K562 (cell line): Measurements from ENCODE around the gene ERMN. TPM values are rescaled to one million over a fixed set of nuclear protein-coding genes. Genes with fewer than 3 reads are reported as not detected.
A peak's percentile ranks its signal among the peaks of the same experiment; 100 is the strongest.

Experiments
- ATAC-seq: fragments of 200-7000 bp; cut with Tn5 transposase; 3 replicates; pipeline ENCODE4 v1.9.1; 2020; ENCODE audit warnings: moderate library complexity
- BruUV-seq: library from RNA; stranded (reverse); fragments of 400-500 nt; replicated peaks from 2 replicates; lab custom pipeline; 2021; lab: Mats Ljungman, UMichigan
- CTCF ChIA-PET: fragments of 300-600 bp; formaldehyde crosslinking; extraction: SDS; loops from one replicate; lab custom pipeline; 2021; ENCODE audit warnings: low intra/inter-chr PET ratio; lab: Yijun Ruan, JAX
- POLR2A ChIA-PET: fragments of 300-600, 350-650 bp; sonication (Branson Sonifier 250); formaldehyde crosslinking; extraction: SDS; loops from one replicate; lab custom pipeline; 2021; ENCODE audit warnings: antibody characterized with exemption, inconsistent platforms; lab: Yijun Ruan, JAX
- DNase-seq, 4 experiments: peaks; one replicate each; pipeline versions ENCODE4 v3.0.0 to v3.0.0-alpha.2; 2011 to 2018; ENCODE audit warnings: low spot score in 3 of 4, mixed read lengths in 3 of 4; ENCODE audit errors: extremely low read depth in 1 of 4
- FAIRE-seq: peaks from 2 replicates; lab custom pipeline; 2011; peaks lifted over from hg19 to GRCh38; lab: Jason Lieb, UNC
- H2AFZ ChIP-seq: 2 replicates; pipeline ENCODE4 v1.6.0; 2011; ENCODE audit warnings: low read depth, low read length, control low read depth, inconsistent platforms
- H3K27ac ChIP-seq: fragments of 200-600 bp; 3 replicates; pipeline ENCODE4 v1.8.0; 2011; ENCODE audit warnings: low read depth, mild to moderate bottlenecking, control low read depth, inconsistent platforms, low read length, moderate library complexity, mixed read lengths; ENCODE audit errors: extremely low read depth
- H3K27me3 ChIP-seq, 2 experiments: fragments of 300-600 bp in 1 of 2; 2 replicates in 1 of 2; 3 replicates in 1 of 2; pipeline versions ENCODE4 v1.6.0 to v1.8.0; 2011; ENCODE audit warnings: inconsistent platforms in 2 of 2, low read length in 2 of 2, mild to moderate bottlenecking in 1 of 2, mixed read lengths in 1 of 2, moderate library complexity in 1 of 2; ENCODE audit not compliant: control insufficient read depth in 2 of 2, insufficient read depth in 2 of 2
- H3K36me3 ChIP-seq: fragments of 300-600 bp; 3 replicates; pipeline ENCODE4 v1.8.0; 2011; ENCODE audit warnings: mild to moderate bottlenecking, low read length, inconsistent platforms; ENCODE audit not compliant: control insufficient read depth, insufficient read depth
- H3K4me1 ChIP-seq, 2 experiments: fragments of 200-600 bp in 1 of 2; replicated peaks in 1 of 2; 2 replicates in 1 of 2; 3 replicates in 1 of 2; pipeline versions ENCODE4 v1.5.1 to v1.8.0; 2011; ENCODE audit warnings: inconsistent platforms in 2 of 2, low read length in 2 of 2, mild to moderate bottlenecking in 1 of 2, mixed read lengths in 1 of 2, moderate library complexity in 1 of 2; ENCODE audit not compliant: control insufficient read depth in 2 of 2, insufficient read depth in 2 of 2
- H3K4me2 ChIP-seq: 2 replicates; pipeline ENCODE4 v1.6.1; 2011; ENCODE audit warnings: low read length, control low read depth, inconsistent platforms, mixed read lengths; ENCODE audit not compliant: insufficient read depth
- H3K4me3 ChIP-seq: fragments of 200-600 bp; sonication (generic), shearing (Covaris generic); 2 replicates; pipeline ENCODE4 v1.5.1; 2016; ENCODE audit warnings: control low read depth, inconsistent platforms
- H3K79me2 ChIP-seq: fragments of 200-600 bp; 3 replicates; pipeline ENCODE4 v1.8.0; 2011; ENCODE audit warnings: low read length, inconsistent platforms; ENCODE audit not compliant: control insufficient read depth, insufficient read depth
- H3K9ac ChIP-seq, 2 experiments: 2 replicates each; pipeline versions ENCODE4 v1.6.0 to v1.6.1; 2011; ENCODE audit warnings: low read depth in 2 of 2, low read length in 2 of 2, control low read depth in 1 of 2, inconsistent platforms in 1 of 2, mild to moderate bottlenecking in 1 of 2, mixed read lengths in 1 of 2; ENCODE audit not compliant: insufficient read depth in 1 of 2
- H3K9me1 ChIP-seq: one replicate; pipeline ENCODE4 v1.6.0; 2011; ENCODE audit warnings: inconsistent platforms, mild to moderate bottlenecking, low read length, moderate library complexity; ENCODE audit not compliant: control insufficient read depth, insufficient read depth
- H3K9me3 ChIP-seq: replicated peaks from 2 replicates; pipeline ENCODE4 v1.5.1; 2011; ENCODE audit warnings: low read depth, low read length, inconsistent platforms; ENCODE audit not compliant: control insufficient read depth, insufficient read depth
- H4K20me1 ChIP-seq: replicated peaks from 2 replicates; pipeline ENCODE4 v1.6.1; 2011; ENCODE audit warnings: low read length, inconsistent platforms, mixed read lengths; ENCODE audit not compliant: control insufficient read depth, insufficient read depth
- ARID1B ChIP-seq: fragments of 450-650 bp; IDR thresholded peaks from 2 replicates; pipeline ENCODE4 v1.6.1; 2016; ENCODE audit warnings: antibody characterized with exemption, mild to moderate bottlenecking, inconsistent platforms
- BRD4 ChIP-seq: fragments of 200-600 bp; sonication (generic); IDR thresholded peaks from 2 replicates; pipeline ENCODE4 v1.6.1; 2017; ENCODE audit warnings: inconsistent platforms
- DPF2 ChIP-seq: fragments of 450-650 bp; IDR thresholded peaks from 2 replicates; pipeline ENCODE4 v1.6.1; 2016
- FOXM1 ChIP-seq, 2 experiments: fragments of 450-650 bp in 1 of 2; sonication (generic) in 1 of 2; formaldehyde crosslinking in 1 of 2; IDR thresholded peaks; 2 replicates each; pipeline versions ENCODE4 v1.6.1 to v1.9.0; 2017 to 2022; ENCODE audit warnings: low read depth in 2 of 2, mild to moderate bottlenecking in 2 of 2, missing genetic modification reagents in 1 of 2, moderate library complexity in 1 of 2
- HDAC1 ChIP-seq, 2 experiments: fragments of 450-650 bp; IDR thresholded peaks; 2 replicates each; pipeline ENCODE4 v1.6.1; 2016 to 2017; ENCODE audit warnings: inconsistent platforms in 1 of 2, mild to moderate bottlenecking in 1 of 2, moderate library complexity in 1 of 2
- IFI16 ChIP-seq: fragments of 250-450 bp; sonication (Bioruptor Pico); IDR thresholded peaks from 2 replicates; pipeline ENCODE4 v2.1.2; 2022; ENCODE audit warnings: mild to moderate bottlenecking, inconsistent platforms
- KLF16 ChIP-seq: IDR thresholded peaks from 2 replicates; pipeline ENCODE4 v1.6.1; 2016; ENCODE audit warnings: antibody characterized with exemption
- MIER1 ChIP-seq: fragments of 450-650 bp; IDR thresholded peaks from 2 replicates; pipeline ENCODE4 v1.6.1; 2016; ENCODE audit warnings: antibody characterized with exemption, mild to moderate bottlenecking, low read depth
- PHF8 ChIP-seq: fragments of 200-600 bp; sonication (generic); IDR thresholded peaks from 2 replicates; pipeline ENCODE4 v1.6.1; 2012; ENCODE audit warnings: mixed run types, mild to moderate bottlenecking, inconsistent platforms, low read length, moderate library complexity, borderline replicate concordance
- REST ChIP-seq, 2 experiments: fragments of 450-650 bp; formaldehyde crosslinking in 1 of 2; IDR thresholded peaks; 2 replicates each; pipeline versions ENCODE4 v1.4.0 to v1.6.1; 2014 to 2020; ENCODE audit warnings: mild to moderate bottlenecking in 2 of 2, borderline replicate concordance in 1 of 2, low read depth in 1 of 2
- STAT5A ChIP-seq: IDR thresholded peaks from 2 replicates; pipeline ENCODE4 v1.6.1; 2012; ENCODE audit warnings: low read length, inconsistent platforms, borderline replicate concordance
- TCF7 ChIP-seq: sonication (generic); IDR thresholded peaks from 2 replicates; pipeline ENCODE4 v1.6.1; 2016; ENCODE audit warnings: antibody characterized with exemption, borderline replicate concordance
- TEAD4 ChIP-seq, 2 experiments: sonication (generic) in 1 of 2; formaldehyde crosslinking in 1 of 2; IDR thresholded peaks; 2 replicates each; pipeline versions ENCODE4 v1.6.1 to v1.8.0; 2012 to 2022; ENCODE audit warnings: borderline replicate concordance in 1 of 2, inconsistent platforms in 1 of 2, low read length in 1 of 2, mild to moderate bottlenecking in 1 of 2, missing genetic modification reagents in 1 of 2
- ZNF165 ChIP-seq: fragments of 250-450 bp; sonication (Bioruptor Pico); IDR thresholded peaks from 2 replicates; pipeline ENCODE4 v1.4.0; 2020; ENCODE audit warnings: borderline replicate concordance
- WGBS: fragments of 100-300 bp; shearing (Covaris generic); methylation state at CpG from one replicate; pipeline ENCODE4 v1.1.6; 2016; ENCODE audit warnings: low coverage, mixed read lengths; ENCODE audit not compliant: insufficient coverage; ENCODE audit errors: missing lambda C conversion rate; 5-methylcytosine and 5-hydroxymethylcytosine counted together
- in situ Hi-C: fragments of 300-500 bp; cut with MboI; formaldehyde crosslinking; loops from 4 replicates; pipeline ENCODE4 v1.15.0; 2018; ENCODE audit warnings: inconsistent platforms, mixed read lengths
- intact Hi-C: fragments of 100-400 bp; cut with micrococcal nuclease; formaldehyde crosslinking; loops from 2 replicates; pipeline ENCODE4 v1.14.2; 2022
- polyA plus RNA-seq, 8 experiments: library from polyadenylated mRNA; depleted of rRNA in 4 of 8; stranded (reverse) in 5 of 8; unstranded in 3 of 8; fragments of >200 nt; fragmentation: Nextera tagmentation in 2 of 8; fragmentation: Illumina TruSeq in 1 of 8; extraction: Ambion mirVana in 2 of 8; extraction: Trizol in 1 of 8; gene quantifications; 2 replicates each; pipeline versions ENCODE4 v1.2.1 to v1.2.3, GENCODE V29; 2011 to 2014; ENCODE audit warnings: inconsistent platforms in 1 of 8, missing spikeins in 1 of 8
- total RNA-seq, 7 experiments: library from RNA; depleted of rRNA in 6 of 7; stranded (reverse); fragments of >200 nt in 6 of 7; fragmentation: Illumina TruSeq in 2 of 7; extraction: Trizol in 2 of 7; gene quantifications; 2 replicates each; pipeline versions ENCODE4 v1.2.1 to v1.2.3, GENCODE V29; 2011 to 2021; ENCODE audit warnings: low replicate concordance in 1 of 7

Gene ERMN
- total and polyA plus RNA-seq, 9 of the 15 experiments (the other 6 are each of a cell fraction or from before 2014, with no cell fraction given): 0.03 to 0.11 (median 0.05) TPM; not detected in 3

DNA sequence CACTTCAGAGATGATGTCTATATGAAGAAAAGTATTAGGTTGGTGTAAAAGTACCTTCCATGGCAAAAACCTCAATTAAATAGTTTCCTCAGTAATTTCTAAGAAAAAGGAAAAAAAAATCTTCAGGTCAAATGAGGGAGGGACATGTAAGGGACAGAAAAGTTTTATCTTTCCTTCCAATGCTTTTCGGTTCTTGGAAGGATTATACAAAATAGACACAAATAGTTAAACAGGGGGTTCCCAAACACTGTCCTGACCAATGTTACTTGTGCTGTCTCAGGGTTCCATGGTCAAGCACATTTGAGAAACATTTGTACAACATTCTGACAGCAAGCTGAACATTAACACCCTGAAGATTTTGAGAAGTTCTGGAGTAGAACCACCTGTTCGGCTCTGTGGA lies 22.0 kb downstream of the ERMN start:
- Histone ChIP-seq H3K9me1 (no peaks in the 10 kb centered on the region), H3K36me3 (peaks cover 68% of the 10 kb centered on the region), H3K4me1 (peaks cover 0 to 17% of the 10 kb centered on the region in 2 experiments; a peak in 2 of 5 replicates), H3K4me3 (no peak overlapping the region), H4K20me1 (no peaks in the 10 kb centered on the region), H3K9ac (no peak overlapping the region), H3K79me2 (no peaks in the 10 kb centered on the region), H2AFZ (no peak overlapping the region), H3K9me3 (no peaks in the 10 kb centered on the region), H3K4me2 (no peak overlapping the region), H3K27ac (no peak overlapping the region), H3K27me3 (no peaks in the 10 kb centered on the region)
- POLR2A ChIA-PET: interaction anchor here (1.0 kb wide), 1 partner anchor 21 kb away, joined by 8 read pairs; no protein-coding TSS in a partner anchor
- ATAC-seq: peak; percentile 15
- BruUV-seq: no TSS peak
- CTCF ChIA-PET: no interaction called here
- intact Hi-C loops: loop anchor here (2.0 to 5.0 kb wide), 5 partner anchors 37 to 707 kb away; no protein-coding TSS in a partner anchor
- in situ Hi-C loops: no loop called here
- DNase-seq: peak in 1 of 4 experiments; percentile 37
- 42% methylated on average over 2 of the region's 2 CpGs for WGBS
- peak; percentile 61 for FAIRE-seq
- TF ChIP-seq HDAC1 (IDR thresholded peaks at IDR 0.05) (0 out of 4 replicates have a peak, but pooled peaks of 1 of the 2 experiments have one; percentile 27), ARID1B (peak; percentile 82), ZNF165 (CRISPR knock-in tag) (no peak), DPF2 (peak; percentile 62; the same call in 1 of the 2 replicates), KLF16 (no peak), FOXM1 (IDR thresholded peaks at IDR 0.05; ENCODE audit: low read depth) (peak; percentile 9; the same call in 1 of the 2 replicates), FOXM1 (CRISPR knock-in tag; IDR thresholded peaks at IDR 0.05; ENCODE audit: low read depth) (no peak), TEAD4 (IDR thresholded peaks at IDR 0.05; ENCODE audit: low read length) (peak; percentile 22; the same call in 1 of the 2 replicates), TEAD4 (CRISPR knock-in tag; IDR thresholded peaks at IDR 0.05; ENCODE audit: borderline replicate concordance) (no peak), IFI16 (CRISPR knock-in tag) (no peak), STAT5A (peak; percentile 58), REST (IDR thresholded peaks at IDR 0.05; ENCODE audit: borderline replicate concordance) (no peak), REST (CRISPR knock-in tag; IDR thresholded peaks at IDR 0.05; ENCODE audit: low read depth) (no peak), TCF7 (no peak), MIER1 (no peak), BRD4 (no peak), PHF8 (no peak)
